HepG2 (cell line): Measurements from ENCODE around the gene TNFRSF21. TPM values are rescaled to one million over a fixed set of nuclear protein-coding genes. Genes with fewer than 3 reads are reported as not detected.

Experiments used
- CBX5 ChIP-seq: sonication (generic); formaldehyde crosslinking; IDR thresholded peaks from 2 replicates; pipeline ENCODE4 v1.4.0; 2020; ENCODE audit warnings: missing genetic modification reagents, borderline replicate concordance
- CEBPB ChIP-seq: IDR thresholded peaks from 2 replicates; pipeline ENCODE4 v1.6.1; 2011; ENCODE audit warnings: low read depth, low read length, improper control_type of control experiment, borderline replicate concordance
- CHCHD3 ChIP-seq: sonication (generic); formaldehyde crosslinking; IDR thresholded peaks from 2 replicates; pipeline ENCODE4 v1.8.0; 2022; ENCODE audit warnings: mild to moderate bottlenecking, missing genetic modification reagents, moderate library complexity
- GFI1 ChIP-seq: sonication (generic); formaldehyde crosslinking; IDR thresholded peaks from 2 replicates; pipeline ENCODE4 v1.5.0; 2020; ENCODE audit warnings: missing genetic modification reagents, mild to moderate bottlenecking, borderline replicate concordance
- KLF16 ChIP-seq, 2 experiments: sonication (generic) in 1 of 2; formaldehyde crosslinking in 1 of 2; IDR thresholded peaks; 2 replicates each; pipeline versions ENCODE4 v1.6.1 to v1.8.0; 2016 to 2023; ENCODE audit warnings: missing genetic modification reagents in 2 of 2, missing compliant biosample characterization in 1 of 2
- MEIS1 ChIP-seq: sonication (generic); formaldehyde crosslinking; IDR thresholded peaks from 2 replicates; pipeline ENCODE4 v1.9.0; 2021; ENCODE audit warnings: mild to moderate bottlenecking, missing genetic modification reagents, moderate library complexity, borderline replicate concordance
- PHF20 ChIP-seq: sonication (generic); formaldehyde crosslinking; IDR thresholded peaks from 2 replicates; pipeline ENCODE4 v1.5.0; 2020; ENCODE audit warnings: mild to moderate bottlenecking, missing genetic modification reagents
- POLR2AphosphoS2 ChIP-seq: IDR thresholded peaks from 2 replicates; pipeline ENCODE4 v1.6.1; 2011; ENCODE audit warnings: low read depth, low read length, improper control_type of control experiment
- RBM39 ChIP-seq: fragments of 200-400 bp; formaldehyde crosslinking; IDR thresholded peaks from one replicate; pipeline ENCODE4 v1.6.1; 2018; ENCODE audit warnings: antibody characterized with exemption, mild to moderate bottlenecking, low read depth, low read length; ENCODE audit not compliant: poor library complexity, severe bottlenecking
- SMAD9 ChIP-seq: sonication (generic); formaldehyde crosslinking; IDR thresholded peaks from 2 replicates; pipeline ENCODE4 v1.5.1; 2020; ENCODE audit warnings: mild to moderate bottlenecking, missing genetic modification reagents
- SOX5 ChIP-seq: IDR thresholded peaks from 2 replicates; pipeline ENCODE4 v1.6.1; 2016; ENCODE audit warnings: borderline replicate concordance
- SOX6 ChIP-seq, 2 experiments: fragments of 450-650 bp in 1 of 2; sonication (generic) in 1 of 2; formaldehyde crosslinking in 1 of 2; IDR thresholded peaks; 2 replicates each; pipeline versions ENCODE4 v1.4.0 to v1.6.1; 2017 to 2020; ENCODE audit warnings: antibody characterized with exemption in 1 of 2, mild to moderate bottlenecking in 1 of 2, missing genetic modification reagents in 1 of 2
- ZFAT ChIP-seq: sonication (generic); formaldehyde crosslinking; conservative IDR thresholded peaks from 2 replicates; pipeline ENCODE4 v1.8.1; 2023; ENCODE audit warnings: missing genetic modification reagents, inconsistent platforms
- ZNF12 ChIP-seq: sonication (generic); formaldehyde crosslinking; IDR thresholded peaks from 2 replicates; pipeline ENCODE4 v1.5.0; 2020; ENCODE audit warnings: missing genetic modification reagents
- ZNF431 ChIP-seq: sonication (generic); formaldehyde crosslinking; IDR thresholded peaks from 2 replicates; pipeline ENCODE4 v1.9.0; 2022; ENCODE audit warnings: missing genetic modification reagents, low read depth, mild to moderate bottlenecking, borderline replicate concordance
- ZNF468 ChIP-seq: sonication (generic); formaldehyde crosslinking; IDR thresholded peaks from 2 replicates; pipeline ENCODE4 v1.8.0; 2022; ENCODE audit warnings: mild to moderate bottlenecking, moderate library complexity, missing genetic modification reagents
- ZNF724P ChIP-seq: sonication (generic); formaldehyde crosslinking; IDR thresholded peaks from 2 replicates; pipeline ENCODE4 v1.8.0; 2022; ENCODE audit warnings: missing genetic modification reagents, borderline replicate concordance
- ZNF782 ChIP-seq: sonication (generic); formaldehyde crosslinking; IDR thresholded peaks from 2 replicates; pipeline ENCODE4 v1.4.0; 2020; ENCODE audit warnings: missing genetic modification reagents, mild to moderate bottlenecking, borderline replicate concordance
- ZSCAN25 ChIP-seq: sonication (generic); formaldehyde crosslinking; IDR thresholded peaks from 2 replicates; pipeline ENCODE4 v1.8.0; 2022; ENCODE audit warnings: mild to moderate bottlenecking, missing genetic modification reagents
- ZSCAN30 ChIP-seq: sonication (generic); formaldehyde crosslinking; IDR thresholded peaks from 2 replicates; pipeline ENCODE4 v1.5.0; 2020; ENCODE audit warnings: mild to moderate bottlenecking, missing genetic modification reagents
- polyA plus RNA-seq, 8 experiments: library from polyadenylated mRNA; depleted of rRNA in 3 of 8; stranded (reverse) in 7 of 8; unstranded in 1 of 8; fragments of >200 nt; fragmentation: Illumina TruSeq in 4 of 8; extraction: Trizol in 4 of 8; gene quantifications; 2 replicates each; pipeline versions ENCODE4 v1.2.1 to v1.2.3, GENCODE V29; 2011 to 2016; ENCODE audit warnings: low read depth in 4 of 8, missing spikeins in 1 of 8, mixed read lengths in 1 of 8; ENCODE audit not compliant: insufficient read depth in 1 of 8
- total RNA-seq, 5 experiments: library from RNA; depleted of rRNA; stranded (reverse); fragments of >200 nt; fragmentation: Illumina TruSeq; extraction: Trizol; gene quantifications; 2 replicates each; pipeline ENCODE4 v1.2.3, GENCODE V29; 2016; ENCODE audit warnings: low read depth in 1 of 5
- TF ChIP-seq, protein P1 (sequence below), 2 experiments: sonication (generic) in 1 of 2; formaldehyde crosslinking in 1 of 2; IDR thresholded peaks; 2 replicates each; pipeline versions ENCODE4 v1.4.0 to v1.6.1; 2016 to 2020; ENCODE audit warnings: borderline replicate concordance in 1 of 2, low read depth in 1 of 2, mild to moderate bottlenecking in 1 of 2, missing genetic modification reagents in 1 of 2
- TF ChIP-seq, protein P2 (sequence below): sonication (generic); formaldehyde crosslinking; IDR thresholded peaks from 2 replicates; pipeline ENCODE4 v1.9.0; 2021; ENCODE audit warnings: missing genetic modification reagents, mild to moderate bottlenecking, borderline replicate concordance

TNFRSF21 gene
- total and polyA plus RNA-seq, 2 of the 13 experiments (the other 11 are each of a cell fraction or from before 2014, with no cell fraction given) = 24.8 to 46.3 TPM

DNA sequence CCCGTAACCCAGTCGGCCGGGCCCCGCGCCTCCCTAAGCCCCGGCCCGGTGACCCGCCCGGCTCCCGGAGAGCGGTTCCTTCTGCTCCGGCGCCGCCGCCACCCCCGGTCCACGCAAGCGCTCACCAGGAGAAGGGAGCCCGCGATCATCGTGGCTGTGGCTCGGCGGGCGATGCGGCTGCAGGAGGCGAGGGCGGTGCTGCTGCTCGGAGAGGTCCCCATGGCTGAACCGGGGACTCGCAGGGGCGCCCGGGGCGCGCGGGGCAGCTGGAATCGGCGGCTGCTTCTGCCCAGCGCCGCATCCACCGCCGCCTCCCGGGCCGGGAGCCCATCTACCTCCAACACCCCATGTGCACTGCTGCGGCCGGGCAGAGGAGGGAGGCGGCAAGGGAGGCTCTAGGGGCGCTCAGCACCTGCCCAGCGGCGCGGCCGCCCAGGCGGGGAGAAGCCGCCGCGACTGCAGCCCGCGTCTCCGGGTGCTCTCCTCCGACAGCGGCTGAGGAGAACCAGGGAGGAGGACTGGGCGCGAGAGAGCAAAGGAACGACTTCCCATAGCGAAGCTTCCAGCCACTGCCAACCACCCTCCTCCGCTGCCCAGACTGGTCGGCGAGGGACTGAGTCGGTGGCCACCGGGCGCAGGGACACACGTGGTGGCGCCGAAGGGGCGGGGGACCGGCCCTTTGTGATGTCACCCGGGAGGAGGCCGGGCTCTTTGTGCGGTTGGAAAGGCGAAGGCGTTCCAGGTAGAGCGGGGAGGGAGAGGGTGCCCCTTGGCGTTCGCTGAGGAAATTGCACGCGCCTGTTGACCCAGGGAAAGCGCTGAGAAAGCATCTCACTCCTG, at the start of gene TNFRSF21 (continued):
- peak; percentile 73; the same call in 1 of the 2 replicates for TF ChIP-seq ZSCAN25 (CRISPR knock-in tag)
- no peak; the same call in 1 of the 2 replicates for TF ChIP-seq ZNF12 (CRISPR knock-in tag)
- TF ChIP-seq SOX6 (IDR thresholded peaks at IDR 0.05) = no peak
- TF ChIP-seq SOX6 (CRISPR knock-in tag; IDR thresholded peaks at IDR 0.05) = peak; percentile 93
- peak; percentile 13; the same call in 1 of the 2 replicates for TF ChIP-seq CEBPB
- TF ChIP-seq SMAD9 (CRISPR knock-in tag) = peak; percentile 94; the same call in 1 of the 2 replicates
- peak; percentile 36; the same call in 1 of the 2 replicates for TF ChIP-seq MEIS1
- 0 out of 2 replicates have a peak, but pooled peaks have one; percentile 21 for TF ChIP-seq CHCHD3
- peak; percentile 55; the same call in 1 of the 2 replicates for TF ChIP-seq CBX5 (CRISPR knock-in tag)
- peak; percentile 26 to 100; a peak in 2 of 4 replicates for TF ChIP-seq KLF16 (CRISPR knock-in tag; IDR thresholded peaks at IDR 0.05)
- peak; percentile 78 for TF ChIP-seq SOX5 (CRISPR knock-in tag)
- TF ChIP-seq, protein P1, sequence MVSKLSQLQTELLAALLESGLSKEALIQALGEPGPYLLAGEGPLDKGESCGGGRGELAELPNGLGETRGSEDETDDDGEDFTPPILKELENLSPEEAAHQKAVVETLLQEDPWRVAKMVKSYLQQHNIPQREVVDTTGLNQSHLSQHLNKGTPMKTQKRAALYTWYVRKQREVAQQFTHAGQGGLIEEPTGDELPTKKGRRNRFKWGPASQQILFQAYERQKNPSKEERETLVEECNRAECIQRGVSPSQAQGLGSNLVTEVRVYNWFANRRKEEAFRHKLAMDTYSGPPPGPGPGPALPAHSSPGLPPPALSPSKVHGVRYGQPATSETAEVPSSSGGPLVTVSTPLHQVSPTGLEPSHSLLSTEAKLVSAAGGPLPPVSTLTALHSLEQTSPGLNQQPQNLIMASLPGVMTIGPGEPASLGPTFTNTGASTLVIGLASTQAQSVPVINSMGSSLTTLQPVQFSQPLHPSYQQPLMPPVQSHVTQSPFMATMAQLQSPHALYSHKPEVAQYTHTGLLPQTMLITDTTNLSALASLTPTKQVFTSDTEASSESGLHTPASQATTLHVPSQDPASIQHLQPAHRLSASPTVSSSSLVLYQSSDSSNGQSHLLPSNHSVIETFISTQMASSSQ (IDR thresholded peaks at IDR 0.05; ENCODE audit: low read depth) = no peak
- TF ChIP-seq, protein P1 (CRISPR knock-in tag; IDR thresholded peaks at IDR 0.05; ENCODE audit: borderline replicate concordance) = no peak
- 0 out of 2 replicates have a peak, but pooled peaks have one; percentile 44 for TF ChIP-seq POLR2AphosphoS2
- no peak for TF ChIP-seq ZNF468 (CRISPR knock-in tag)
- peak; percentile 94 for TF ChIP-seq RBM39
- TF ChIP-seq, protein P2, sequence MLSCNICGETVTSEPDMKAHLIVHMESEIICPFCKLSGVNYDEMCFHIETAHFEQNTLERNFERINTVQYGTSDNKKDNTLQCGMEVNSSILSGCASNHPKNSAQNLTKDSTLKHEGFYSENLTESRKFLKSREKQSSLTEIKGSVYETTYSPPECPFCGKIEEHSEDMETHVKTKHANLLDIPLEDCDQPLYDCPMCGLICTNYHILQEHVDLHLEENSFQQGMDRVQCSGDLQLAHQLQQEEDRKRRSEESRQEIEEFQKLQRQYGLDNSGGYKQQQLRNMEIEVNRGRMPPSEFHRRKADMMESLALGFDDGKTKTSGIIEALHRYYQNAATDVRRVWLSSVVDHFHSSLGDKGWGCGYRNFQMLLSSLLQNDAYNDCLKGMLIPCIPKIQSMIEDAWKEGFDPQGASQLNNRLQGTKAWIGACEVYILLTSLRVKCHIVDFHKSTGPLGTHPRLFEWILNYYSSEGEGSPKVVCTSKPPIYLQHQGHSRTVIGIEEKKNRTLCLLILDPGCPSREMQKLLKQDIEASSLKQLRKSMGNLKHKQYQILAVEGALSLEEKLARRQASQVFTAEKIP (CRISPR knock-in tag) = no peak
- TF ChIP-seq ZFAT (CRISPR knock-in tag) = no peak
- TF ChIP-seq ZSCAN30 (CRISPR knock-in tag) = no peak; the same call in 1 of the 2 replicates
- no peak; the same call in 1 of the 2 replicates for TF ChIP-seq ZNF431
- TF ChIP-seq GFI1 = peak; percentile 75; the same call in 1 of the 2 replicates
- no peak; the same call in 1 of the 2 replicates for TF ChIP-seq PHF20
- TF ChIP-seq ZNF782 (CRISPR knock-in tag) = no peak
- TF ChIP-seq ZNF724P = peak; percentile 8; the same call in 1 of the 2 replicates
